Heart left ventricle (tissue), 16 donors: ENCODE results near the gene REPS2. TPM values are rescaled to one million over a fixed set of nuclear protein-coding genes. Genes with fewer than 3 reads are reported as not detected.

Source experiments
- ATAC-seq, 4 donors: fragments of 200-7000 bp; cut with Tn5 transposase; one replicate each; pipeline ENCODE4 v1.9.1; 2020 to 2022; ENCODE audit warnings: moderate library complexity in 4 of 4, mild to moderate bottlenecking in 3 of 4, moderate number of reproducible peaks in 1 of 4
- DNase-seq, 5 donors: peaks; one replicate each; pipeline ENCODE4 v3.0.0-alpha.2; 2020
- H3K27ac ChIP-seq, 12 donors: fragments of 200-600 bp; sonication (generic) in 4 of 12; one replicate each; pipeline versions ENCODE4 v1.5.0 to v1.8.0; 2016 to 2022; ENCODE audit warnings: mild to moderate bottlenecking in 2 of 12
- H3K27me3 ChIP-seq, 9 donors: fragments of 200-600 bp; sonication (generic) in 2 of 9; one replicate each; pipeline versions ENCODE4 v1.5.1 to v1.8.0; 2016 to 2022; ENCODE audit warnings: mild to moderate bottlenecking in 3 of 9
- H3K36me3 ChIP-seq, 9 donors: fragments of 200-600 bp; sonication (generic) in 2 of 9; one replicate each; pipeline versions ENCODE4 v1.5.0 to v1.8.0; 2018 to 2022; ENCODE audit warnings: mild to moderate bottlenecking in 2 of 9
- H3K4me1 ChIP-seq, 12 donors: fragments of 200-600 bp; sonication (generic) in 4 of 12; one replicate each; pipeline versions ENCODE4 v1.5.0 to v1.8.0; 2016 to 2022; ENCODE audit warnings: mild to moderate bottlenecking in 3 of 12
- H3K4me3 ChIP-seq, 12 donors: fragments of 200-600 bp; sonication (generic) in 4 of 12; one replicate each; pipeline versions ENCODE4 v1.5.0 to v1.8.0; 2017 to 2022; ENCODE audit warnings: mild to moderate bottlenecking in 9 of 12, moderate library complexity in 4 of 12
- H3K9me3 ChIP-seq, 12 donors: fragments of 200-600 bp; sonication (generic) in 4 of 12; one replicate each; pipeline versions ENCODE4 v1.5.0 to v1.8.0; 2016 to 2022; ENCODE audit warnings: mild to moderate bottlenecking in 1 of 12
- CTCF ChIP-seq, 12 donors: fragments of 200-600 bp; sonication (generic) in 4 of 12; IDR thresholded peaks; one replicate each; pipeline versions ENCODE4 v1.5.0 to v1.8.0; 2018 to 2022; ENCODE audit warnings: antibody characterized with exemption in 12 of 12, mild to moderate bottlenecking in 5 of 12
- POLR2A ChIP-seq, 2 donors: fragments of 450-650 bp; IDR thresholded peaks; one replicate each; pipeline ENCODE4 v1.6.1; 2017; ENCODE audit warnings: antibody characterized with exemption in 2 of 2, mild to moderate bottlenecking in 2 of 2, moderate library complexity in 2 of 2
- WGBS, 4 donors: extraction: QIAGEN DNeasy Blood & Tissue Kit in 2 of 4; methylation state at CpG; one replicate each; pipeline versions ENCODE4 v1.1.5 to v1.1.7; 2013 to 2018; 5-methylcytosine and 5-hydroxymethylcytosine counted together
- intact Hi-C, 10 donors: fragments of 100-400 bp; cut with DNase I; formaldehyde crosslinking; loops; one replicate each; pipeline versions ENCODE4 v1.11.1 to v1.14.2; 2022
- polyA plus RNA-seq, 2 donors: library from polyadenylated mRNA; stranded (reverse); fragments of 200-250 nt; gene quantifications; one replicate each; pipeline ENCODE4 v1.2.3, GENCODE V29; 2013
- total RNA-seq, 9 donors: library from RNA; depleted of rRNA in 2 of 9; stranded (reverse); fragments of >200 nt in 2 of 9; fragmentation: NEBNext Ultra II Directional in 3 of 9; extraction: Animal tissue kit (Norgen Biotek cat#: 25700) in 3 of 9; gene quantifications; one replicate each; pipeline versions ENCODE4 v1.1.0 to v1.2.4, GENCODE V29; 2016 to 2023
- donor health status: ischemic (EF 13 %, LVEDD 7.1; RV severe dilation, severe dysfunction).
- donor health status: healthy with polysubstance abuse.
- donor health status: DM: no; HTN: yes; CAD: no.
- donor health status: DM: no; HTN: no; CAD: no.
- donor health status: ischemic (EF 25% LVEDD 6.9; RV normal size, moderate dysfunction).
- donor health status: ischemic (EF 25% LVEDD 5.7; RV mildly dilated, moderate dysfunction).
- donor health status: healthy.
- donor health status: DM: yes; HTN: yes; CAD: no.
- donor health status: ischemic (EF 35%, LVEDD 5.7; RV mildly dilated, moderate dysfunction).
- donor health status: nonischemic (EF 11% LVEDD 7.7; RV severe dilation, severe dysfunction).
- donor health status: DM: yes; HTN: yes; CAD: no.
- donor health status: PGD.
- donor health status: ischemic (EF 29% LVEDD 5.4; RV normal size, mild dysfunction).
- donor health status: nonischemic (EF 23%, LVEDD 6.1; RV moderate dilation, normal function).

The REPS2 gene
- total and polyA plus RNA-seq, 11 donors = 0.89 to 11.9 (median 6.5) TPM

GRCh38 chrX:17024886-17025285, 78.4 kb downstream of the REPS2 start:
- intact Hi-C loops = loop anchor here in 1 of 10 donors (10.0 kb wide), 1 partner anchor 70 kb away; no protein-coding TSS in a partner anchor
- DNase-seq = no peak
- no peak for TF ChIP-seq CTCF (IDR thresholded peaks at IDR 0.05)
- TF ChIP-seq POLR2A (IDR thresholded peaks at IDR 0.05) = no peak
- Histone ChIP-seq H3K9me3 (no peaks in the 10 kb centered on the region), H3K27ac (no peak overlapping the region), H3K27me3 (peaks cover 0 to 23% (median 0%) of the 10 kb centered on the region in 9 donors), H3K4me3 (no peak overlapping the region), H3K36me3 (no peaks in the 10 kb centered on the region), H3K4me1 (no peaks in the 10 kb centered on the region)
- 48 to 78% (median 67%) methylated on average over 11 of the region's 11 CpGs for WGBS, 4 donors
- ATAC-seq = no peak

GRCh38 chrX:17025621-17026302, 79.3 kb downstream of the REPS2 start:
- Histone ChIP-seq H3K9me3 (no peaks in the 10 kb centered on the region), H3K27ac (no peak overlapping the region), H3K36me3 (no peaks in the 10 kb centered on the region), H3K27me3 (peaks cover 0 to 25% (median 0%) of the 10 kb centered on the region in 9 donors), H3K4me1 (no peaks in the 10 kb centered on the region), H3K4me3 (no peak overlapping the region)
- 77 to 96% (median 89%) methylated on average over 7 of the region's 7 CpGs for WGBS, 4 donors
- intact Hi-C loops = loop anchor here in 1 of 10 donors (10.0 kb wide), 1 partner anchor 71 kb away; no protein-coding TSS in a partner anchor
- DNase-seq = no peak
- ATAC-seq = no peak
- TF ChIP-seq POLR2A (IDR thresholded peaks at IDR 0.05) (no peak), CTCF (IDR thresholded peaks at IDR 0.05) (no peak)

DNA sequence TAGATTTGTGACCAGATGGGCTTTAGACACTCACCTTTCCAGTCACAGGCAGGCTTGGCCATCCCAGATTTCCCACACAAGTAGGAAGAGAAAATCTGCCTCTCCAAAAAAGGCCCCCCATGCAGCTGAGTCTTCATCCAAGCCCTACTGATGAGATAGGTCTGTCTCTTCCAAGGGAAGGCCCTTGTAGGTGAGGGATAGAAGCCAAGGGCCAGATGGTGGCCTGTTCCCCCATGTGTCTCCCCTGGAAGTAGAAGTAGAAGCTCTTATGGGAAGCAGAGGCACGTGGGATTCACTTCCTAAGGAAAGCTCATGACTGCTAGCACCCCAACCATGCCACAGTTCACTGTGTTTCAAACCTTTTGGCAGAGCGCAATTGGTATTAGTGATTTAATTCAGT, 81.5 kb downstream of the REPS2 start:
- H3K27ac ChIP-seq = peak overlapping the region in 1 of 12 donors; percentile 18
- no peaks in the 10 kb centered on the region for H3K9me3 ChIP-seq
- intact Hi-C loops = loop anchor here in 1 of 10 donors (10.0 kb wide), 1 partner anchor 73 kb away; no protein-coding TSS in a partner anchor
- TF ChIP-seq CTCF (IDR thresholded peaks at IDR 0.05) = no peak
- TF ChIP-seq POLR2A (IDR thresholded peaks at IDR 0.05) = no peak
- no peak for DNase-seq
- no peak for ATAC-seq
- no peaks in the 10 kb centered on the region for H3K4me1 ChIP-seq
- no peak overlapping the region for H3K4me3 ChIP-seq
- H3K36me3 ChIP-seq = no peaks in the 10 kb centered on the region
- H3K27me3 ChIP-seq = peaks cover 0 to 19% (median 0%) of the 10 kb centered on the region in 9 donors
- WGBS, 4 donors = 58 to 75% (median 68%) methylated on average over 2 of the region's 2 CpGs

DNA sequence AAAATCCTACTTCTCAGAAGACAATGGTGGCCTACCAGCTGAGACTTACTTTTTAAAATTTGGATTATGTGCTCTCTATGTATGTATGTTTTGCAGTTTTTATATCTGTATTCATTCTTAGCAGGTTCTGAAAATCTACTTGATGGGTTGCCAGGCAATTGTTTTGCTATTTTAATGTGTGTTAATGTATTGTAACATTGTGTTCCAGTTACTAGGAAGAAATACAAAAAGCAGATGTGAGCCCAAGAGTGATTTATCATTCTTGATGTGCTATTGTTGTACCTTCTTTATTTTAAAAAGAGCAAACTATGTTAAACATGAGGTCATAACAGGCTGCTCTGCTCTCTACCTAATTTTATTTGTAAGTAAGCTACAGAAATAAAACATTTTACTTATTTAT, 81.9 kb downstream of the REPS2 start:
- no peaks in the 10 kb centered on the region for H3K4me1 ChIP-seq
- intact Hi-C loops = loop anchor here in 1 of 10 donors (10.0 kb wide), 1 partner anchor 74 kb away; no protein-coding TSS in a partner anchor
- no peak for DNase-seq
- no peak for ATAC-seq
- H3K36me3 ChIP-seq = no peaks in the 10 kb centered on the region
- H3K9me3 ChIP-seq = no peaks in the 10 kb centered on the region
- TF ChIP-seq CTCF (IDR thresholded peaks at IDR 0.05) = no peak
- TF ChIP-seq POLR2A (IDR thresholded peaks at IDR 0.05) = no peak
- H3K4me3 ChIP-seq = no peak overlapping the region
- H3K27ac ChIP-seq = peak overlapping the region in 1 of 12 donors; percentile 18
- peaks cover 0 to 19% (median 0%) of the 10 kb centered on the region in 9 donors for H3K27me3 ChIP-seq
